HG03460 (cell line): Measurements from ENCODE around the gene MANBA.

Experiments used
- ATAC-seq: cut with Tn5 transposase; IDR thresholded peaks from one replicate; pipeline ENCODE4 v1.9.1; 2021; ENCODE audit not compliant: unreplicated experiment

The MANBA gene

GRCh38 chr4:102683881-102684609, 76.7 kb downstream of the MANBA start:
- no peak for ATAC-seq

GRCh38 chr4:102678695-102679335, 82.0 kb downstream of the MANBA start:
- no peak for ATAC-seq

- no peak for ATAC-seq
These were observed 82.7 kb downstream of the MANBA start for GRCh38 chr4:102678107-102678506.

- no peak for ATAC-seq
These were observed 85.6 kb downstream of the MANBA start for GRCh38 chr4:102675141-102675540.

GRCh38 chr4:102667001-102667400, 93.8 kb downstream of the MANBA start:
- no peak for ATAC-seq

GRCh38 chr4:102665527-102665926, 95.2 kb downstream of the MANBA start:
- no peak for ATAC-seq

GRCh38 chr4:102663073-102663472, 97.7 kb downstream of the MANBA start:
- ATAC-seq = no peak

- ATAC-seq = no peak
These were observed 103.6 kb downstream of the MANBA start for GRCh38 chr4:102657206-102657605.

- ATAC-seq = no peak
These were observed 113.7 kb downstream of the MANBA start for GRCh38 chr4:102647117-102647516.

GRCh38 chr4:102642631-102643298, 118.0 kb downstream of the MANBA start:
- no peak for ATAC-seq

- no peak for ATAC-seq
These were observed 119.0 kb downstream of the MANBA start for GRCh38 chr4:102641793-102642192.

- ATAC-seq = no peak
These were observed 120.1 kb downstream of the MANBA start for GRCh38 chr4:102640669-102641068.

GRCh38 chr4:102639598-102639997, 121.2 kb downstream of the MANBA start:
- ATAC-seq = no peak

- no peak for ATAC-seq
These were observed 122.1 kb downstream of the MANBA start for GRCh38 chr4:102638621-102639020.

GRCh38 chr4:102637391-102637790, 123.4 kb downstream of the MANBA start:
- no peak for ATAC-seq

GRCh38 chr4:102633100-102633499, 127.7 kb downstream of the MANBA start:
- ATAC-seq = no peak

GRCh38 chr4:102632241-102633065, 128.3 kb downstream of the MANBA start:
- no peak for ATAC-seq

- no peak for ATAC-seq
These were observed 129.2 kb downstream of the MANBA start for GRCh38 chr4:102631616-102632015.

- no peak for ATAC-seq
These were observed 131.1 kb downstream of the MANBA start for GRCh38 chr4:102629673-102630072.

GRCh38 chr4:102627831-102628523, 132.8 kb downstream of the MANBA start:
- no peak for ATAC-seq
